Right renal cortex interstitium (tissue), 3 donors: Measurements from ENCODE around the gene VPS4A. TPM values are rescaled to one million over a fixed set of nuclear protein-coding genes. Genes with fewer than 3 reads are reported as not detected.
A peak's percentile ranks its signal among the peaks of the same experiment; 100 is the strongest.
"Not testable (repeated sequence)": the region's sequence is repeated elsewhere in the genome, so short reads cannot be mapped to it uniquely, and the experiment has no call there.

Experiments
- DNase-seq, 3 donors: peaks; one replicate each; pipeline ENCODE4 v3.0.0-alpha.2; 2013; ENCODE audit warnings: low read depth in 3 of 3, low spot score in 2 of 3
- polyA plus RNA-seq, 3 donors: library from polyadenylated mRNA; unstranded; fragments of 120-200 nt; gene quantifications; one replicate each; pipeline ENCODE4 v1.2.1, GENCODE V29; 2013; ENCODE audit not compliant: insufficient read length in 3 of 3

The VPS4A gene
- 10 to 100 TPM; 41.6 to 47.9 (median 43.8) TPM for polyA plus RNA-seq

DNA sequence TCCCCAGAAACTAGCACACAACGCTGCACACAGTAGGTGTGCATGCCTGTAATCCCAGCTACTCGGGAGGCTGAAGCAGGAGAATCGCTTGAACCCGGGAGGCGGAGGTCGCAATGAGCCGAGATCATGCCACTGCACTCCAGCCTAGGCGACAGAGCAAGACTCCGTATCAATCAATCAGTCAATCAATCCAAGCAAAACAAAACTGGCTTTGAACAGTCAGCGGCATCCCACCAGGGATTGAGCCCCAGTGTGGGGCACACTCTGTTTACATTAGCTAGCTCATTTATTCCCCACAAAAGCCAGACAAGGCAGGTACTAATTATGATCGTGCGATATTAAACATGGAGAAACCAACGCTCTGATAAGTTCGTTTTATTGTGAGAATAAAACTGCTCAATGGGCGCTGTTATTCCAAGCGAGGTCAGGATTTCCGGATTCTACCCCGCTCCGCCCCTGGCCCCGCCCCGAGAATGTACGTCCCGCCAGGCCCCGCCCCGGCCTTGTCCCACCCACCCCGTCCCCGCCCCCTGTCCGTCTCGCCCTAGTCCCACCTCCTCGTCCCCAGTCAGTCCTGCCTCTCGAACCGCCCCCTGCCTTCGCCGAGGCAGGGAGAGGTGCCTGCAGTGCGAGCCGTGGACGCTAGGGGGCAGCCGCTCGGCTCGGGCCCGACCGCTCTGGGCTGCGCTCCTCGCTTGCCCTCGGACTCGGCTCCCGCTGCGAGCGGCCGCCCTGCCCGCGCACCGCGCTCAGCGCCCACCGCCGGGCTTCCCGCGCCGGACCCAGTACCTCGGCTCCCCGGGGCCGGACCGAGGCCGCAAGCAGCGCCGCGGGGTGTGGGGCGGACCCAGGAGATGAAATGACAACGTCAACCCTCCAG is at the start of gene VPS4A:
VPS4A (plus strand) TSS at position 698 of the 880 bp plus-strand sequence; CDS start at position 860, 162 bp downstream.
- DNase-seq = peak; percentile 82 to 90 (median 89)

GRCh38 chr16:69266334-69267063 is 44.7 kb upstream of the VPS4A start:
- no peak for DNase-seq

GRCh38 chr16:69267633-69268032 is 43.5 kb upstream of the VPS4A start:
- DNase-seq = no peak

- DNase-seq = no peak
These were observed 40.8 kb upstream of the VPS4A start for GRCh38 chr16:69270395-69270794.

DNA sequence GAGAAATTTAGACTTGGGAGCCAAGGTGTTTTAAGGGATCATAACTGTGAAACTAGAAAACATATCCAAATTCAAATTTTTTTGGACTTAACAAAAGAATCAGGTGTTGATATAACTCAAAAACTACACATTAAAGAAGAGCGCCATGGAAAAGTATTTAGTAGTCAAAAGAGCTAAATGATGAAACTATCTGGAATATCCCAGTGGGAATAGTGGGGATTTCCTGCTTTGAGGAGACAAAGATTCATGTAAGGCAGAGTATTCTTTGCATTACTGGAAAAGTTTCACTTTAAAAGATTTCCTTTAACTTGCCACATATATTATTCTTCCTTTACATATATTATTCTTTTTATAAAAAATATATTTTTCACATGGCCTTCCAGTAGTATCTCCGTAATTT is 40.3 kb upstream of the VPS4A start:
- no peak for DNase-seq

GRCh38 chr16:69273009-69273408 is 38.1 kb upstream of the VPS4A start:
- no peak for DNase-seq

GRCh38 chr16:69274699-69275235 is 36.4 kb upstream of the VPS4A start:
- no peak for DNase-seq

GRCh38 chr16:69276148-69277115 is 34.7 kb upstream of the VPS4A start:
- DNase-seq = no peak

DNA sequence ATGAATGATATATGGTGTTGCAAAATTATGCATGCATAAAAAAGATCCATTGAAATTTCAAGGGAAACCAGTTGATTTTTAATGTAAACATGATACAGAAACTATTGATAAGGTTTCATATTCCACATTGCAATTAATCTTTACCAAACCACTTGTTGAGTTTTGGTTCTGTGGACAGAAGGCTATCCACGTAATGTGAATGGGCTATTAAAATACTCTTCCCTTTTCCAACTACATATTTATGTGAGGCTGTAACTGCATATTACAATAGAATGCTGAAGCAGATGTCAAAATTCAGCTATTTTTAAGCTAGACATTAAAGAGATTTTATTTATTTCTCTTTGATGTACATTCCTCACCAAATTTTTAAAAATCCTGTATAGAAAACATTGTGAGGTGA is 33.7 kb upstream of the VPS4A start:
- no peak for DNase-seq

GRCh38 chr16:69283851-69284250 is 27.3 kb upstream of the VPS4A start:
- no peak for DNase-seq

- no peak for DNase-seq
These were observed 25.9 kb upstream of the VPS4A start for GRCh38 chr16:69285240-69285639.

DNA sequence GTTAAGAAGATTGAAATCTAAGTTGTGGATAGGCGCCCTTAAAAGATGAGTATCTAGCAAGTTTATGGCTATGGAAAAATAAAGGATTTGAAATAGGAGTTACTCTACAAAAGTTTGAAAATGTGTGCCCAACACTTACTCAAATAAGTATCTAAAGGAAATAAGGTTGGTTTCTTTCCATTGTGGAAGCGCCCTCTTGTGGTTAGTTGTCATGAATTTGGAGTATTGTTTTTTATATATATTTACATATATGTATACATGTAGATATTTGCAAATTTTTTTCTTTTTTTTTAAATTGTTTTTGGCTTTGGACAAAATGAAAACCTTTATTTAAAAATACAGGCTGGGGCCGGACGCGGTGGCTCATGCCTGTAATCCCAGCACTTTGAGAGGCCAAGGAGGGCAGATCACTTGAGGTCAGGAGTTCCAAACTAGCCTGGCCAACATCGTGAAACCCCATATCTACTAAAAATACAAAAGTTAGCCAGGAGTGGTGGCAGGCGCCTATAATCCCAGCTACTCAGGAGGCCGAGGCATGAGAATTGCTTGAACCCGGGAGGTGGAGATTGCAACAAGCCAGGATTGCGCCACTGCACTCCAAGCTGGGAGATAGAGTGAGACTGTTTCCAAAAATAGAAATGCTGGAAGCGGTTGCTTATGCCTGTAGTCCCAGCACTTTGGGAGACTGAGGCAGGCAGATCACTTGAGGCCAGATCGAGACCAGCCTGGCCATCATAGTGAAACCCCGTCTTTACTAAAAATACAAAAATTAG is 24.0 kb upstream of the VPS4A start:
- DNase-seq = peak; percentile 58 to 72 (median 60)

DNA sequence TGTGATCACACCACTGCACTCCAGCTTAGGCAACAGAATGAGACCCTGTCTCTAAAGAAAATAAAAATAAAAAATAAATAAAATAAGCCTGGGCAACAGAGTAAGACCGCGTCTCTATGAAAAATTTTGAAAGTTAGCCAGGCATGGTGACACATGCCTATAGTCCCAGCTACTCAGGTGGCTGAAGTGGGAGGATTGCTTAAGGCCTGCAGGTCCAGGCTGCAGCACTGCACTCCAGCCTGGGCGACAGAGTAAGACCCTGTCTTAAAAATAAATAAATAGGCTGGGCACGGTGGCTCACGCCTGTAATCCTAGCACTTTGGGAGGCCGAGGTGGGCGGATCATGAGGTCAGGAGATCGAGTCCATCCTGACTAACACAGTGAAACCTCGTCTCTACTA is 19.5 kb upstream of the VPS4A start:
- DNase-seq = not testable (repeated sequence)

DNA sequence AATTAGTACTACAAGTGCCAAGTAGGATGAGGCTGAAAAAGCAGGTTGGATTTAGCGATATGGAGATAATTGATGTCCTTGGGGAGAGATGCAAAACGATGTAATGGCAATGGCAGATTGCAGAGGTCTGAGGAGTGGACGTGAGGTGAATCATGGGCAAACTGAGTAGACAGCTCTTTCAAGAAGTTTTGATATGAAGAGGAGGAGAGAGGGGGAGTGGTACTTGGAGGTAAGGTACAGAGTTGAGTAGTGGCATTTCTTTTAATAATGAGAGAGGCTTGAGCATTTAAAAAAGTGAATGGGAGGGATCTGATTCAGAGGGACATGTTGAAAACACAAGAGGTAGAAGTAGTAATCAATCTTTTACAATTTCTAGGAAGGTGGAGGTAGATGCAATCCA is 17.7 kb upstream of the VPS4A start:
- no peak for DNase-seq

DNA sequence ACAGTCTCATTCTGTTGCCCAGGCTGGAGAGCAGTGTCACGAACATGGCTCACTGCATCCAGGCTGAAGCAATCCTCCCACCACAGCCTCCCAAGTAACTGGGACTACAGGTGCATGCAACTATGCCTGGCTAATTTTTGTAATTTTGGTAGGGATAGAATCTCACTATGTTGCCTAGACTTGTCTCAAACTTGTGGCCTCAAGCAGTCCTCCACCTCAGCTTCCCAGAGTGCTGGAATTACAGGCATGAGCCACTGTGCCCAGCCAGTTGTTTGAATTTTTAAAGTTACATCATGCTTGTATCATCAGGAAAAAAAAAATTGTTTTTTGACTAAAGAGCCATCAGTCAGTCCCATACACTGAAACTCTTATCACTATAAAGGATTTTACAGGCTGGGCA is 17.1 kb upstream of the VPS4A start:
- no peak for DNase-seq

DNA sequence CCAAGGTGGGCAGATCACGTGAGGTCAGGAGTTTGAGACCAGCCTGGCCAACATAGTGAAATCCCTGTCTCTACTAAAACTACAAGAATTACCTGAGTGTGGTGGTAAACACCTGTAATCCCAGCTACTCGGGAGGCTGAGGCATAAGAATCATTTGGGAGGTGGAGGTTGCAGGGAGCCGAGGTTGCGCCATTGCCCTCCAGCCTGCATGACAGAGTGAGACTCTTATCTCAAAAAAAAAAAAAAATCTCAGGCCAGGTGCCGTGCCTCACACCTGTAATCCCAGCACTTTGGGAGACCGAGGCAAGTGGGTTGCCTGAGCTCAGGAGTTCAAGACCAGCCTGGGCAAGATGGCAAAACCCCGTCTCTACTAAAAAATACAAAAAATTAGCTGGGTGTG is 14.4 kb upstream of the VPS4A start:
- not testable (repeated sequence) for DNase-seq

- no peak for DNase-seq
These were observed 12.9 kb upstream of the VPS4A start for GRCh38 chr16:69298261-69298660.

GRCh38 chr16:69301187-69301586 is 10.0 kb upstream of the VPS4A start:
- DNase-seq = no peak

- no peak for DNase-seq
These were observed 9.3 kb upstream of the VPS4A start for GRCh38 chr16:69301861-69302260.

DNA sequence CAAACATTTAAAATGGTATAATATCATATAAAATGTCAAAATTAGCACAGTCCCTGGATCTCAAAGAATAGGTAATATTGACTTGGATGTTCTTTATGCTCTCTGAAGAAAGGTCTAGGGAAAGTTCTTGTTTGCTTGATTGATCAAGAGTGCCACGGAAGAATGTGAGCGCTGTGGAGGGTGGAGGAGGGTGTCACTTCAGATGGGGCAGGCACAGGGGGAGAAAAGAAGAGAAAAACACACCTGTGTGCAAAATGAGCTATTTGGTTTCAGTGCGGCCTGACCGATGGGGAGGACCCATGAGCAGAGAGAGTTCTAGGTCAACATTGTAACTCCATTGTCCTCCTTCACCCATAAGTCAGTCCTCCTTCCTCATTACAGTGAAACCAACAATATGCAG is 8.8 kb upstream of the VPS4A start:
- no peak for DNase-seq
